Fibroblast of skin of left biceps (primary cell): ENCODE data around the gene DNAH10.
"Not testable (repeated sequence)": the region's sequence is repeated elsewhere in the genome, so short reads cannot be mapped to it uniquely, and the experiment has no call there.

Source experiments
- DNase-seq, 2 experiments: peaks; one replicate each; pipeline ENCODE4 v3.0.0-alpha.2; 2013; ENCODE audit warnings: low read depth in 2 of 2

Gene DNAH10

GRCh38 chr12:123946516-123947505, 184.7 kb downstream of the DNAH10 start:
- DNase-seq = not testable (repeated sequence)

DNA sequence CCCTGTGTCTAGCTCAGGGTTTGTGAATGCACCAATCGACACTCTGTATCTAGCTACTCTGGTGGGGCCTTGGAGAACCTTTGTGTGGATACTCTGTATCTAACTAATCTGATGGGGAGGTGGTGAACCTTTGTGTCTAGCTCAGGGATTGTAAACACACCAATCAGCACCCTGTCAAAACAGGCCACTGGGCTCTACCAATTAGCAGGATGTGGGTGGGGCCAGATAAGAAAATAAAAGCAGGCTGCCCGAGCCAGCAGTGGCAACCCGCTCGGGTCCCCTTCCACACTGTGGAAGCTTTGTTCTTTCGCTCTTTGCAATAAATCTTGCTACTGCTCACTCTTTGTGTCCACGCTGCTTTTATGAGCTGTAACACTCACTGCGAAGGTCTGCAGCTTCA, 185.4 kb downstream of the DNAH10 start:
- DNase-seq = not testable (repeated sequence)

DNA sequence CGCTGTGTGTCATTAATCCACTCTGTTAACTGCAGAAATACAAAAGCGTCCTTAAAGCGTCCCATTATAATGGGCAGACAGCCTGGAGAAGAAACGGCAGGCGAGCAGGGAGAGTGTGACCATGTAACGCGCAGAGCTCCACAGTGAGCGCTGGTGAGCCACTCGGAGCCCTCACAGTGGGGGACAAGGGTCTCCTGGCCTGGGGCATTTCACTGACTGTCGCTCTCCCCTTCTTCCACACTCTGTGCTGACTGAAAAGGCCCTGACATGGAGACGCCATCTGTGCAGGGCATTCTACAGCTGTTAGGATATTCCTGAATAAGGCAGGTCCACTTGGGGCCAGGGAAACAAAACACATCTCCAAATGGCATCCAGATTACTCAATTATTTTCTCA, 186.3 kb downstream of the DNAH10 start:
- DNase-seq = no peak

DNA sequence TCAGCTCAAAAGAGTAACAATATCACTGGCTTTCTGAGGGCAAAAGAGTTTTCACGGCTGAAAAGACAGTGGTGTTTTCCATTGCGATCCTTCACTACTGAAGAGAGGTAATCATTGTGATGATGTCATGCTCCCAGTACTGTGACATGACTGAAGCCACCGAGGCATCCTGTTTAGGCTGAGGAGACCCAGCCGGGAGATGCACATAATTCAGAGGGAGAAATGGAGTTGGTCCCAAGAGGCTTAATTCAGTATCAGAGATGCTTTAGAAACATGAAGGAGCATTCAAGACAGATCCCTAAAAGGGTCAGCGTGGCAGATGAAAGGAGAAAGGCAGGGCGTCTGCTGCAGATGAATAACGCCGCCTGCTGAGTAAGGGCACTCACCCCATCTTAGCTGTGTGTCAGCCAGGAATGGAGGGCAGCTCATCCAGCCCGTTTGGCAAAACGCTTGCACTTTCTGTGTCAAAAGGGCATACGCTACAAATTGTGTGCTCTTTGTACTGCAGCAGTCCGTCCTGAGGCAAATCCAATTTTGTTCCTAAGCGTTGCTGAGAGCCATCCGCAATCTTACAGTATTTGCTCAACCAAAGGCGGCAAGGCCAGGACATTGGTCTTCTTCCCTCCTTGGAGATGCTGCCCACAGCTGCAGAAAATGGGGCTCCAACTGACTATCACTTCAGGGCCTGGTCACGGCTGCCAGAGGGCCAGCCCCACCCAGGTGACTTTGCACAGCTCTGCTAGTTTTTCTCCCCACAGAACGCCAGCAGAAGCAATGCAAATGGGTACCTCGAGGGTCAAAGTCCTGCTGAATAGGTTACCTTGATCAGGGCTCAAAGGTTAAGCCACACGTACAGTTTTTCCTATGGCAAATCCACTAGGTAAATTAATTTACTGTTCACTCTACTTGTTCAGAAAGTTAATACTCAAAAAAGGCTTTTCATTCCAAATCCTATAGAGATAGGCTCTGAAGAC, 187.0 kb downstream of the DNAH10 start:
- no peak for DNase-seq

DNA sequence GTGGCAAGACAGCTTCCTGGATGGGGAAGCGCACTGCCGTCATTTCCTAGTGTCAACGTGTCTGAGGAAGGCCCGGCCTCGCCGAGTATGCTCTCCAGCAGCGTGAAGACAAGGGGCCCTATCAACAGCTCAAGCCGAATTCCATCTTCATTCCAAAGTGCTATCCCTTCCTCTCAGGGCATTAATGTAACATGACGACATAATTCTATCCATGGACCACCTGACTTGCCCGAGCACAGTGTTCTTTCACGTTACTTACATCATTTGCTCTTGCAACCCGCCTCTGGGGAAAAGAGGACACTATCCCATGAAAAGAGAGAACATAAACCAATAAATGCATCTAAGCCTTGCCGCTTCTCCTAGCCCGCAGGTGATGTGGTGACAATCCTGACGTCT, 187.7 kb downstream of the DNAH10 start:
- no peak for DNase-seq

DNA sequence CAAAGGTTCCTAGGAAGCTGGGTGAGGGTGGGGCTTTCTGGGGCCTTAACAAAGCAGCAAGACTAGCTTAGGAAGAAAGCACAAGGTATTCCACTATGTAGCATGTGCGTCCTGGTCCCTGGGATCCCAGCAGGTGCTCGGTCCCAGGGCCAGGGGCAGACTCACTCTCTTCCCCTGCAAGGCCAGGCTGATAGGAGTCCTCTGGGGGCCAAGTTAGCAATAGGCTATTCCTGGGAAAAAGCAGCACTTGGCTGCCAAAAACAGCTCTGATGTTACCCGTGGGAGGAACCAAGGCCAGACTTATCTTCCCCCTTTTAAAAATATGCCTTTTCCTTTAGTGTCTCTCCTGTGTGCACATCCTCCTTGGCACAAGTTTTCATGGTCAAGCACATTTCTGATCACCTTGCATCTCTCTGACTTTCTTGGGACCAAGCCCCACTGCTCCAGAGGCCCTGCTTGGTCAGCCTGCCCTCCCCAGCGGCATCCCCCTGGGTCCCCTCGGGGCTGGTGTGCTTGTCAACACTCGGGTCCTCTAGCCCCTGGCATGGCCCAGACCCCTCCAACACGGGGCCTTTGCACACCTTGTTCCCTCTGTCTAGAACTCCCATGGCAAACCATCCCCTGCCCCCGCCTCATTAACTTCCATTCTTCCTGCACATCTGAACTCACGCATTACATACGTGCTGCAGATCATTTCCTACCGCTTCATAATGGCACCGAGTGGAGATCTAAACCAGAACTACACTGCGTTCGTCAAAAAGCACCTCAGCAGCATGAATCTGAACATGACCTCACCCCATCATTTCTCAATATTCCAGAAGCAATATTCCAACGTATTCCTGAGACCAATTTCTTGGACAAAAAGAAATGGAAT, 188.6 kb downstream of the DNAH10 start:
- no peak for DNase-seq

DNA sequence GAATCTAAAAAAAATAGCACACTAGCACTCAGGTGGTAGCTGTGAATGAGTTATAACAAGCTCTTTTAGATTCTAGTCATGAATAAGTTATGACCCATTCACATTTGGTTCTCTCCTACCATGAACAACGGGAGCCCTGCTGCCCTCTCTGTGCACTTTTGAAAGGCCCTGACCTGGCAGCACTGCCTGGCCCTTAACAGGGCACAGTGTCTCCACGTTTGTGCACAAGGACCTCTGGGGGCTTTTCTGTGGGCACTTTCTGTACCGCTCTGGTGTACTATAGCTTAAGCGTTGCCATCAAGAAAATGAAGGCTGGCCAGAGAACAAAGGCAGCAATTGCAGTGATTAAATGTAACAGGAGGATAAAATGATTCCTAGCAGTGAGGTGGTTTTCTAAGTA, 189.4 kb downstream of the DNAH10 start:
- no peak for DNase-seq

DNA sequence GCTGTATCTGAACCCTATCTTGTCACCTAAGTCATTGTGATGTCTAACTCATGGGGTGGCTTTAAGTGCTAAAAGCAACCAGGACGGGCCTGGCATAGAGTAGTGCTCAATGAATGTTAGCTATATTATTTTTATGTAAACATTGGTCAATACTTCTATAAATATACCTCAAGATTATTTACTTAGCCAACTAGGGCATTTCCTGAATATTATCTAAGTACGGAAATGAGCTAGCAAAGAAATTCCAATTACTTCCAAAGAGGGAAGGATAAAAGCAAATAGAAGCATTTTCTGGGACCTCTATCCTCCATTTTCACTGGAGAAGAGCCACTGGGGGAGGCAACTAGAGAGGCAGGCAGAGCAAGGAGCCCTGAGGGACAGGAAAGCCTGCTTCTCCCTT, 189.9 kb downstream of the DNAH10 start:
- DNase-seq = no peak

DNA sequence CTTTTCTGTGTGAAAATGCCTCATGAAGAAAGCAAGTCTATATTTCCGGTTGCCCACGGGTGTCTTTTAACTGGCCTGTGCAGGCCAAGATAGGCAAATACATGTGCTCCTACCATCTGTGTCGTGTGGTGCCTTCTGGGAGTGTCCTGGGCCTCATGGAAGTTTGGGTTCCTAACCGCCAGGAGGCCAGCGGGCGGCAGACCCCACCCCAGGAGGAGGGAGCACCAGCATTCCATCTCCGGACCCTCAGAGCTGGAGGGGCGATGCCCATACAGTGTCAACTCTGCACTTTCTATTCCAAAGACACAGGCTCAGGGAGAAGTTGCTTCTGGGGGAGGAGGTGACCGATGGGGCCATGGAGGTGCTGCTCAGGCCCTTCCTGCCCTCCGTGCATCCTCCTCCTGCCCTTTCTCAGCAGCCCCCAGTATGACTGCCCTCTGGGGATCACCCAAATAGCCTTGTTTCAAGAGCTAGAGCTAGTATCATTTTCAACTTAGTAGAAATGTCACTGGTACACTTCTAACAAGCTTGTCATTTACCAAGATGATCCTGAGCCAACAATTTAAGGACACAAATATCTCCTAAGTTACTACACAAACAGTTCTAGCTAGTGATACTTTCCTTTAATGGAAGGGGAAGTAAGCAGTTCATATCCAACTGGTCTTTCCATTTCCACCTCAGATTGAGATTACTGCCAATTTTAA, 192.7 kb downstream of the DNAH10 start:
- DNase-seq = no peak

DNA sequence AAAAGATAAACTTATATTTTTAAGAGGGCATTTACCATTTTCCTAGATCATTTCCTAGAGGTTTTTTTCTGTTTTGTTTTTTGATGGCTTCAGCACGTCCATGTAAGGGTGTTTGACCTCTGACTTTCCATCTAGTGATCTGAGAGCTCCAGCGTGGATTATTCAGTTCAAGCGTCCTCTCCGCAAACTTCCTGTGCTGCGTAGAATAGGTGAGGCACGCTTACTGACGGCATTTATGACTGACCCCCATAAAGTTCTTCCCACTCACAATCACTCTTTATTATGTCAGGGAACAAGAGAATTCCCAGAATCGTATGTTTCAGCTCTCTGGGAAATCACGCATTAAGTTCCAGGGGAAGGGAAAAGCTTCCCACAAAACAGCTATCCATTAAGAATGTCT, 194.1 kb downstream of the DNAH10 start:
- DNase-seq = no peak

DNA sequence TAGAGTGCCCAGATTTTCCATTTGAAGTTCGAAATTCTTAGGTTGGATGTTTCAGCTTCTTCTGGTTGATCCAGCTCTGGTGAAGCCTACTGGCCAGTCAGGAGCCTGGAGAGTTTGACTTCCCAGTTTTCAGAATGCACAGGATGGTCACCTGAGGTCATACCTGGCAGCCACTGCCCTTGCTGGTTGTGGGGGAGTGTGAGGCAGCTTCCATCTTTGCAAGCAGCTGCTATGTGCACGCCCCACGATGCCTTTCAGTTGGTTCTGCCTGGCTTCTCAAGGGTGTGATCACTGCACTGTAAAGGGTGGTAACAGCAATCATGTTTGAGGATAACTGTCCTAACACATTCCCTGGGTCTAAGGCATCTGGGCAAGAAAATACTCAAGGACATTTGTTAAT, 195.1 kb downstream of the DNAH10 start:
- DNase-seq = no peak

- no peak for DNase-seq
Observed at GRCh38 chr12:123958462-123958861, 196.4 kb downstream of the DNAH10 start.

GRCh38 chr12:123958876-123959275, 196.8 kb downstream of the DNAH10 start:
- DNase-seq = no peak

GRCh38 chr12:123960029-123960735, 198.1 kb downstream of the DNAH10 start:
- no peak for DNase-seq

GRCh38 chr12:123960856-123961255, 198.8 kb downstream of the DNAH10 start:
- no peak for DNase-seq

DNA sequence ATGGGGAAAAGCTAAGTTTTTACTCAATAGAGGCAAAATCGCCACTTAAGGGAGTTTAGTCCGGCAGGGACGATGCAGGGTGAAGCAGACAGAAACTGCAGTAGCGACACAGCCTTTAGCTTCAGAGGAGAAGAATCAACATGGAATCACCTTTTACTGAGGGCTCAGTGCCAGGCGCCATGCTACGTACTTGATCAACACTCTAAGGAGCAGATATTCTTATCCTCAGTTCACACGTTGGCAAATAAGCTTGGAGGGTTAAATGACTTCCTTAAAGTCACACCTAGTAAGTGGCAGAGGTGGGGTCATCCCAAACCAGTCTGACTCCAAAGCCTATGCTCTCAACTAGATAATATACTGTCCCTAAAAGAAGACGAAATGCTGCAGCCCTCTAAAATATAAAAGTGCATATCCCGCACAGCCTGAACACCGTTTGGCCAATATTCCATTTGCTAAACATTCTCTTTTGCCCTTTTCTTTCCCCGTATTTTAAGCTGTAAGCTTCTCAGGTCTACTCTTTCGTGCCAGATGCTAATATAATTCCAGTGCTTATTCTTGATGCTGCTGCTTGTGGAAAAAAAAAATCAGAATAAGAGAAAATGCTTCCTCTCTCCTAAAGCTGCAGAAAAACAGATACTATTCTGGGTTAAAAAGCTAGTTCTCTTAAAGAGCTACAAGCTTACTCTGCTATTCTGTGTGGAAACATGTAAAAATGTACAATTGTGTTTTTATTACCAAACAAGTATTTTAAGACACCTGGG, 199.7 kb downstream of the DNAH10 start:
- DNase-seq = no peak

DNA sequence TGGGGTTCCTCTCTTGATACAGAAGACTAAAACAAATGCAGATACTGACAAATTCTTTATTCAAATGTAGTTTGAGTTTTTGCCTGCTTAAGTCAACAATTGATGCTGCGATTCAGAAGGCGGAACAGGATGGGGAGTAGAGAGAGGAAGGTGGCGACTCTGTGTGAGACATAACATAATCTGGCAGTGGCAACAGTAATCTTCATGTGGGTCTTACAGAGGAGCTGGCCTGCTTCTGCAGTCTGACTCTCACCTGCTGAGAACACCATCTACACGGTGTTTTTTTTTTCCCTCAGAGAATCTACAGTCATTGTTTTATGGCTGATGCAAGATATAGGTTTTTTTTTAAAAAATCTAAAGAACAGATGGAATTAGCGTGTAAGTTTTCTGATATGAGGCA, 200.4 kb downstream of the DNAH10 start:
- DNase-seq = no peak

GRCh38 chr12:123963821-123964220, 201.7 kb downstream of the DNAH10 start:
- DNase-seq = no peak

GRCh38 chr12:123965382-123965781, 203.3 kb downstream of the DNAH10 start:
- DNase-seq = no peak
